Measurements from ENCODE around the gene CAPN11. TPM values are rescaled to one million over a fixed set of nuclear protein-coding genes. Genes with fewer than 3 reads are reported as not detected.

The CAPN11 gene
- total RNA-seq, 1 donor from 2014 or later = not detected

GRCh38 chr6:44154067-44154466 lies 4.6 kb upstream of the CAPN11 start:
- Mint-ChIP-seq H3K27ac (ENCODE audit: unreplicated experiment) (no peak overlapping the region), H3K36me3 (ENCODE audit: unreplicated experiment) (peaks cover under 1% of the 10 kb centered on the region)

GRCh38 chr6:44156494-44157151 lies 2.0 kb upstream of the CAPN11 start:
- Mint-ChIP-seq H3K27me3 (ENCODE audit: unreplicated experiment) (peaks cover 4% of the 10 kb centered on the region), H3K36me3 (ENCODE audit: unreplicated experiment) (no peaks in the 10 kb centered on the region), H3K4me3 (ENCODE audit: unreplicated experiment) (no peak overlapping the region), H3K4me1 (ENCODE audit: low read depth, unreplicated experiment) (no peaks in the 10 kb centered on the region), H3K27ac (ENCODE audit: unreplicated experiment) (no peak overlapping the region), H3K9me3 (ENCODE audit: unreplicated experiment) (peaks cover 2% of the 10 kb centered on the region)
- no peak for DNase-seq
- no peak for TF ChIP-seq CTCF (IDR thresholded peaks at IDR 0.05; ENCODE audit: partially characterized antibody, unreplicated experiment)

More at GRCh38 chr6:44154067-44154466, 4.6 kb upstream of the CAPN11 start:
- TF ChIP-seq CTCF (IDR thresholded peaks at IDR 0.05; ENCODE audit: partially characterized antibody, unreplicated experiment) = no peak
- H3K9me3 Mint-ChIP-seq (ENCODE audit: unreplicated experiment) = peaks cover 9% of the 10 kb centered on the region
- no peaks in the 10 kb centered on the region for H3K4me1 Mint-ChIP-seq (ENCODE audit: low read depth, unreplicated experiment)
- no peak for DNase-seq
- no peak overlapping the region for H3K4me3 Mint-ChIP-seq (ENCODE audit: unreplicated experiment)
- H3K27me3 Mint-ChIP-seq (ENCODE audit: unreplicated experiment) = peaks cover 5% of the 10 kb centered on the region

- no peak overlapping the region for H3K27ac Mint-ChIP-seq (ENCODE audit: unreplicated experiment)
- TF ChIP-seq CTCF (IDR thresholded peaks at IDR 0.05; ENCODE audit: partially characterized antibody, unreplicated experiment) = no peak
- peaks cover 2% of the 10 kb centered on the region for H3K9me3 Mint-ChIP-seq (ENCODE audit: unreplicated experiment)
- H3K4me1 Mint-ChIP-seq (ENCODE audit: low read depth, unreplicated experiment) = peaks cover 1% of the 10 kb centered on the region
- no peak for DNase-seq
- no peak overlapping the region for H3K4me3 Mint-ChIP-seq (ENCODE audit: unreplicated experiment)
- H3K27me3 Mint-ChIP-seq (ENCODE audit: unreplicated experiment) = peaks cover 4% of the 10 kb centered on the region
- H3K36me3 Mint-ChIP-seq (ENCODE audit: unreplicated experiment) = no peaks in the 10 kb centered on the region
These were observed 1.5 kb upstream of the CAPN11 start for GRCh38 chr6:44157152-44157521.

- peaks cover 4% of the 10 kb centered on the region for H3K27me3 Mint-ChIP-seq (ENCODE audit: unreplicated experiment)
- H3K27ac Mint-ChIP-seq (ENCODE audit: unreplicated experiment) = no peak overlapping the region
- no peak for TF ChIP-seq CTCF (IDR thresholded peaks at IDR 0.05; ENCODE audit: partially characterized antibody, unreplicated experiment)
- no peak overlapping the region for H3K4me3 Mint-ChIP-seq (ENCODE audit: unreplicated experiment)
- DNase-seq = no peak
- peaks cover 2% of the 10 kb centered on the region for H3K9me3 Mint-ChIP-seq (ENCODE audit: unreplicated experiment)
- H3K4me1 Mint-ChIP-seq (ENCODE audit: low read depth, unreplicated experiment) = peaks cover 15% of the 10 kb centered on the region
- H3K36me3 Mint-ChIP-seq (ENCODE audit: unreplicated experiment) = no peaks in the 10 kb centered on the region
These were observed 3.3 kb downstream of the CAPN11 start for GRCh38 chr6:44161997-44162338.

GRCh38 chr6:44162876-44163625 lies 4.4 kb downstream of the CAPN11 start:
- Mint-ChIP-seq H3K4me3 (ENCODE audit: unreplicated experiment) (peak overlapping the region; percentile 10), H3K27me3 (ENCODE audit: unreplicated experiment) (peaks cover 2% of the 10 kb centered on the region), H3K4me1 (ENCODE audit: low read depth, unreplicated experiment) (peaks cover 16% of the 10 kb centered on the region), H3K27ac (ENCODE audit: unreplicated experiment) (no peak overlapping the region), H3K9me3 (ENCODE audit: unreplicated experiment) (peaks cover 4% of the 10 kb centered on the region), H3K36me3 (ENCODE audit: unreplicated experiment) (no peaks in the 10 kb centered on the region)
- TF ChIP-seq CTCF (IDR thresholded peaks at IDR 0.05; ENCODE audit: partially characterized antibody, unreplicated experiment) = no peak
- DNase-seq = no peak

Measured in glutamatergic neuron (in vitro differentiated cells).